ENCODE data around the gene VLDLR. TPM values are rescaled to one million over a fixed set of nuclear protein-coding genes. Genes with fewer than 3 reads are reported as not detected.

VLDLR gene
- total RNA-seq, 1 experiment from 2014 or later: 4.5 TPM

GRCh38 chr9:2640570-2640969 lies 19.0 kb downstream of the VLDLR start:
- TF ChIP-seq CTCF (conservative IDR thresholded peaks at IDR 0.05; ENCODE audit: low read depth, low read length) (no peak), EZH2 (IDR thresholded peaks at IDR 0.05; ENCODE audit: borderline replicate concordance, low read depth, low read length, poor library complexity, severe bottlenecking) (no peak)
- CTCF ChIA-PET: no interaction called here
- H3K27ac ChIP-seq (ENCODE audit: low read depth, low read length, poor library complexity, severe bottlenecking): no peak overlapping the region
- POLR2A ChIA-PET (ENCODE audit: low non-redundant PET): no interaction called here
- H3K4me1 ChIP-seq (ENCODE audit: insufficient read depth, low read length, poor library complexity, severe bottlenecking): no peaks in the 10 kb centered on the region
- H3K9me3 ChIP-seq (ENCODE audit: low read depth, low read length, poor library complexity, severe bottlenecking): no peaks in the 10 kb centered on the region
- no peak for DNase-seq (ENCODE audit: low spot score)
- H3K4me3 ChIP-seq (ENCODE audit: low read depth, low read length, poor library complexity, severe bottlenecking): no peak overlapping the region
- no peaks in the 10 kb centered on the region for H3K36me3 ChIP-seq (ENCODE audit: insufficient read depth, low read length, poor library complexity, severe bottlenecking)
- H3K27me3 ChIP-seq (replicated peaks; ENCODE audit: insufficient read depth, low read depth, low read length, poor library complexity): no peaks in the 10 kb centered on the region
- no TSS peak for BruUV-seq (replicated peaks)
- intact Hi-C loops (cut with micrococcal nuclease; ENCODE audit: unreplicated experiment): no loop called here

GRCh38 chr9:2641033-2641432 lies 19.4 kb downstream of the VLDLR start:
- TF ChIP-seq CTCF (conservative IDR thresholded peaks at IDR 0.05; ENCODE audit: low read depth, low read length): no peak
- intact Hi-C loops (cut with micrococcal nuclease; ENCODE audit: unreplicated experiment): no loop called here
- H3K9me3 ChIP-seq (ENCODE audit: low read depth, low read length, poor library complexity, severe bottlenecking): no peaks in the 10 kb centered on the region
- no peaks in the 10 kb centered on the region for H3K4me1 ChIP-seq (ENCODE audit: insufficient read depth, low read length, poor library complexity, severe bottlenecking)
- ChIA-PET POLR2A (ENCODE audit: low non-redundant PET) (no interaction called here), CTCF (no interaction called here)
- H3K4me3 ChIP-seq (ENCODE audit: low read depth, low read length, poor library complexity, severe bottlenecking): no peak overlapping the region
- BruUV-seq (replicated peaks): no TSS peak
- H3K36me3 ChIP-seq (ENCODE audit: insufficient read depth, low read length, poor library complexity, severe bottlenecking): no peaks in the 10 kb centered on the region
- DNase-seq (ENCODE audit: low spot score): no peak
- H3K27me3 ChIP-seq (replicated peaks; ENCODE audit: insufficient read depth, low read depth, low read length, poor library complexity): no peaks in the 10 kb centered on the region
- no peak overlapping the region for H3K27ac ChIP-seq (ENCODE audit: low read depth, low read length, poor library complexity, severe bottlenecking)

GRCh38 chr9:2642068-2642467 lies 20.5 kb downstream of the VLDLR start:
- Histone ChIP-seq H3K9me3 (ENCODE audit: low read depth, low read length, poor library complexity, severe bottlenecking) (no peaks in the 10 kb centered on the region), H3K27me3 (replicated peaks; ENCODE audit: insufficient read depth, low read depth, low read length, poor library complexity) (no peaks in the 10 kb centered on the region), H3K36me3 (ENCODE audit: insufficient read depth, low read length, poor library complexity, severe bottlenecking) (no peaks in the 10 kb centered on the region), H3K27ac (ENCODE audit: low read depth, low read length, poor library complexity, severe bottlenecking) (no peak overlapping the region), H3K4me1 (ENCODE audit: insufficient read depth, low read length, poor library complexity, severe bottlenecking) (no peaks in the 10 kb centered on the region), H3K4me3 (ENCODE audit: low read depth, low read length, poor library complexity, severe bottlenecking) (no peak overlapping the region)
- BruUV-seq (replicated peaks): no TSS peak
- ChIA-PET CTCF (no interaction called here), POLR2A (ENCODE audit: low non-redundant PET) (interaction anchor here (0.6 kb wide), 1 partner anchor 20 kb away, joined by 4 read pairs; no protein-coding TSS in a partner anchor)
- TF ChIP-seq CTCF (conservative IDR thresholded peaks at IDR 0.05; ENCODE audit: low read depth, low read length) (no peak), EZH2 (IDR thresholded peaks at IDR 0.05; ENCODE audit: borderline replicate concordance, low read depth, low read length, poor library complexity, severe bottlenecking) (no peak)
- no peak for DNase-seq (ENCODE audit: low spot score)
- intact Hi-C loops (cut with micrococcal nuclease; ENCODE audit: unreplicated experiment): no loop called here
